Endodermal cell (in vitro differentiated cells): ENCODE measurements around the gene TSPAN18. TPM values are rescaled to one million over a fixed set of nuclear protein-coding genes. Genes with fewer than 3 reads are reported as not detected.
A peak's percentile ranks its signal among the peaks of the same experiment; 100 is the strongest.

Source experiments
- DNase-seq: peaks from one replicate; pipeline ENCODE4 v3.0.0-alpha.2; 2017
- H3K27ac ChIP-seq: 2 replicates; pipeline ENCODE4 v1.5.1; 2013; ENCODE audit warnings: mild to moderate bottlenecking, low read depth, low read length, moderate library complexity
- H3K27me3 ChIP-seq: 2 replicates; pipeline ENCODE4 v1.6.1; 2013; ENCODE audit warnings: mild to moderate bottlenecking, low read length, moderate library complexity; ENCODE audit not compliant: insufficient read depth, control insufficient read depth, poor library complexity, severe bottlenecking
- H3K36me3 ChIP-seq: 2 replicates; pipeline ENCODE4 v1.7.0; 2013; ENCODE audit warnings: mild to moderate bottlenecking, low read length, moderate library complexity; ENCODE audit not compliant: control insufficient read depth, insufficient read depth
- H3K4me1 ChIP-seq: one replicate; pipeline ENCODE4 v1.7.0; 2013; ENCODE audit warnings: low read length; ENCODE audit not compliant: control insufficient read depth, insufficient read depth
- H3K4me3 ChIP-seq: 2 replicates; pipeline ENCODE4 v1.5.1; 2013; ENCODE audit warnings: mild to moderate bottlenecking, low read length, moderate library complexity
- H3K9ac ChIP-seq: 2 replicates; pipeline ENCODE4 v1.6.1; 2013; ENCODE audit warnings: mild to moderate bottlenecking, low read length, moderate library complexity; ENCODE audit not compliant: poor library complexity, severe bottlenecking; ENCODE audit errors: extremely low read depth
- H3K9me3 ChIP-seq: 2 replicates; pipeline ENCODE4 v1.6.1; 2013; ENCODE audit warnings: mild to moderate bottlenecking, low read length, moderate library complexity; ENCODE audit not compliant: control insufficient read depth
- H3K27ac Mint-ChIP-seq: 2 replicates; pipeline ENCODE4 v1.8.0; 2020; ENCODE audit warnings: mixed read lengths
- H3K27me3 Mint-ChIP-seq: 2 replicates; pipeline ENCODE4 v1.8.0; 2021; ENCODE audit warnings: mild to moderate bottlenecking, mixed read lengths; ENCODE audit not compliant: insufficient read depth
- H3K36me3 Mint-ChIP-seq: 2 replicates; pipeline ENCODE4 v1.8.0; 2020; ENCODE audit warnings: low read depth, mixed read lengths
- H3K4me1 Mint-ChIP-seq: 2 replicates; pipeline ENCODE4 v1.8.0; 2020; ENCODE audit warnings: mixed read lengths
- H3K4me3 Mint-ChIP-seq: 2 replicates; pipeline ENCODE4 v1.8.0; 2020; ENCODE audit warnings: mild to moderate bottlenecking, moderate library complexity, mixed read lengths
- H3K9me3 Mint-ChIP-seq: 2 replicates; pipeline ENCODE4 v1.8.0; 2020; ENCODE audit warnings: mild to moderate bottlenecking, mixed read lengths
- WGBS, 2 experiments: methylation state at CpG; one replicate each; pipeline versions ENCODE4 v1.1.5 to v1.1.7; 2013; ENCODE audit warnings: missing lambda C conversion rate in 2 of 2, mixed read lengths in 1 of 2; ENCODE audit not compliant: insufficient coverage in 1 of 2, insufficient read length in 1 of 2; 5-methylcytosine and 5-hydroxymethylcytosine counted together
- total RNA-seq, 2 donors: library from RNA; stranded (reverse); fragmentation: NEBNext Ultra II Directional in 1 of 2; extraction: Animal tissue kit (Norgen Biotek cat#: 25700) in 1 of 2; gene quantifications; 2 replicates in 1 of 2; 3 replicates in 1 of 2; pipeline ENCODE4 v1.2.1, GENCODE V29; 2021
- TF ChIP-seq, protein P1 (sequence below): fragments of 200-600 bp; sonication (generic); conservative IDR thresholded peaks from 2 replicates; pipeline ENCODE4 v1.5.0; 2021; ENCODE audit warnings: antibody characterized with exemption, mild to moderate bottlenecking

TSPAN18 gene
- total RNA-seq, 2 donors from 2014 or later: 28.0 to 28.7 TPM

DNA sequence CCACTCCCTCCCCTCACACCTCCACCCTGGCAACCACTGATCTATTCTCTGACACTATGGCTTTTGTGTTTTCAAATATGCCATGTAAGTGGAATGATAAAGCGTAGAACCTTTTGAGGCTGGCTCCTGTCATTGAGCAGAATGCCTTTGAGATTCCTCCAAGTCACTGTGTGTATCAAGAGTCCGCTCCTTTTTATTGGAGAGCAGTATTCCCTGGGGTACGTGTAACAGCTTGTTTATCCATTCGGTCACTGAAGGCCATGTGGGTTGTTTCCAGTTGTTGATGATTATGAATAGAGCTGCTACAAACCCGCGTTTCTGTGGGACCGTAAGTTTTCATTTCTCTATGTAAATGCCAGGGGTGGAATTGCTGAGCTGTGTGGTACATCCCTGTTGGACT, 213.6 kb downstream of the TSPAN18 start:
- H3K27me3 ChIP-seq: no peaks in the 10 kb centered on the region
- WGBS, 2 experiments: 95 to 98% methylated on average over 7 of the region's 7 CpGs
- peaks cover 53% of the 10 kb centered on the region for H3K36me3 ChIP-seq
- peaks cover 9% of the 10 kb centered on the region for H3K4me1 ChIP-seq
- TF ChIP-seq, protein P1, sequence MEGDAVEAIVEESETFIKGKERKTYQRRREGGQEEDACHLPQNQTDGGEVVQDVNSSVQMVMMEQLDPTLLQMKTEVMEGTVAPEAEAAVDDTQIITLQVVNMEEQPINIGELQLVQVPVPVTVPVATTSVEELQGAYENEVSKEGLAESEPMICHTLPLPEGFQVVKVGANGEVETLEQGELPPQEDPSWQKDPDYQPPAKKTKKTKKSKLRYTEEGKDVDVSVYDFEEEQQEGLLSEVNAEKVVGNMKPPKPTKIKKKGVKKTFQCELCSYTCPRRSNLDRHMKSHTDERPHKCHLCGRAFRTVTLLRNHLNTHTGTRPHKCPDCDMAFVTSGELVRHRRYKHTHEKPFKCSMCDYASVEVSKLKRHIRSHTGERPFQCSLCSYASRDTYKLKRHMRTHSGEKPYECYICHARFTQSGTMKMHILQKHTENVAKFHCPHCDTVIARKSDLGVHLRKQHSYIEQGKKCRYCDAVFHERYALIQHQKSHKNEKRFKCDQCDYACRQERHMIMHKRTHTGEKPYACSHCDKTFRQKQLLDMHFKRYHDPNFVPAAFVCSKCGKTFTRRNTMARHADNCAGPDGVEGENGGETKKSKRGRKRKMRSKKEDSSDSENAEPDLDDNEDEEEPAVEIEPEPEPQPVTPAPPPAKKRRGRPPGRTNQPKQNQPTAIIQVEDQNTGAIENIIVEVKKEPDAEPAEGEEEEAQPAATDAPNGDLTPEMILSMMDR: no peak
- no peak overlapping the region for H3K4me3 ChIP-seq
- H3K27ac ChIP-seq: no peak overlapping the region
- Mint-ChIP-seq H3K4me3 (no peak overlapping the region), H3K27me3 (no peaks in the 10 kb centered on the region), H3K27ac (peak overlapping the region; percentile 41), H3K36me3 (peaks cover 43% of the 10 kb centered on the region), H3K9me3 (no peaks in the 10 kb centered on the region), H3K4me1 (peaks cover 22% of the 10 kb centered on the region)
- no peak overlapping the region for H3K9ac ChIP-seq
- no peaks in the 10 kb centered on the region for H3K9me3 ChIP-seq
- no peak for DNase-seq

DNA sequence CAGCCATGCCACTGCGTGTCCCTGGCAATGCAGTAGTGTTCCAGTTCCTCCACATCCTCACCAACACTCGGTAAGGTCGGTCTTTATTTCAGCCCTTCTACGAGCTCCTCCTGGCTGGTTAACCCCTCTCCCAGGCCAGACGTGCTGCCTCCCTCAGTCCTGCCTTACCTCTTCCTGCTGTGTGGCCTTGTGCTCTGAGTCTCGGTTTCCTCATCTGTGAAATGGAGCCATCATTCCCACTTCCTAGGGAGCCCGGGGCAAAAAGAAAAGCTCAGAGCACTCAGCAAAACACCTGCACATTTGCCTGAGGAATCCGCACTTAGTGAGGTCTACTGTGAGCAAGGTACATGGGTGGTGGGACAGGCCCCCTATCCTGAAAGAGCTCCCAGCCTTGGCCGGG, 214.1 kb downstream of the TSPAN18 start:
- no peaks in the 10 kb centered on the region for H3K9me3 ChIP-seq
- no peak overlapping the region for H3K9ac ChIP-seq
- H3K27me3 ChIP-seq: no peaks in the 10 kb centered on the region
- Mint-ChIP-seq H3K4me3 (no peak overlapping the region), H3K36me3 (peaks cover 40% of the 10 kb centered on the region), H3K4me1 (peaks cover 22% of the 10 kb centered on the region), H3K27ac (no peak overlapping the region), H3K9me3 (no peaks in the 10 kb centered on the region), H3K27me3 (no peaks in the 10 kb centered on the region)
- H3K4me3 ChIP-seq: no peak overlapping the region
- WGBS, 2 experiments: 95 to 98% methylated on average over 9 of the region's 9 CpGs
- TF ChIP-seq, protein P1: no peak
- DNase-seq: no peak
- H3K36me3 ChIP-seq: peaks cover 53% of the 10 kb centered on the region
- no peak overlapping the region for H3K27ac ChIP-seq
- peaks cover 9% of the 10 kb centered on the region for H3K4me1 ChIP-seq

DNA sequence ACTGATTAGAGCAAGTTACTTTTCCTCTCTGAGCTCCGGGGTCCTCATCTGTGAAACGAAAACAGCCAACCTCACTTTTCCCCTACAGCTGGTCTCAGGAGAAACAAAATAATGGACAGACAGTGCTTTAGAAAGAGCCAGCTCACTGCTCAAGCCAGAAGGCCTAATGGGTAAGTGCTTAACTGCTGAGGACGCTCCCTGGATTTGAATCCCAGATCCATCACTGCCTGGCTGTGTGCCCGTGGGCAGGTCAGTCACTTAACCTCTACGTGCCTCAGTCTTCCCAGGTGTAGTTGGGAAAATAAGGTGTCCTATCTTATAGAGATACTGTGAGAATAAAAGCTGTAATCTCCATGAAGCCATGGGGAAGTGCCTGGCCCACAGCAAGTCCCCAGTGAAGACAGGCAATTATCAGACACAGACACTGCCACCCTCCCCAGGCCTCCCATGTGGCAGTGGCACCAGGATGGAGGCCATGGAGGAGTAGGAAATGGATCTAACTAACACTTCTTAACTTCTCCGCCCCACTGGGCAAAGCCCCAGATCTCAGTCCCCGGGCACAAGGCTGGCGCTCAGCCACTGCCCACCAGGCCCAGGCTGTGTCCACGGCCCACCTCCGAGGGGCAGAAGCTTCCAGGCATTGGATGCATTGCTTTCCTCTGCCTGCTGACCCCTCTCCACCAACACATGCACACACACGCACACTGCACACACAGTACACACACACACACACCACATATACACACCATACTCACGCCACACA, 214.7 kb downstream of the TSPAN18 start:
- Mint-ChIP-seq H3K9me3 (no peaks in the 10 kb centered on the region), H3K4me1 (peaks cover 22% of the 10 kb centered on the region), H3K27me3 (no peaks in the 10 kb centered on the region), H3K4me3 (no peak overlapping the region), H3K27ac (no peak overlapping the region), H3K36me3 (peaks cover 41% of the 10 kb centered on the region)
- Histone ChIP-seq H3K27ac (no peak overlapping the region), H3K4me3 (no peak overlapping the region), H3K9me3 (no peaks in the 10 kb centered on the region), H3K4me1 (peaks cover 9% of the 10 kb centered on the region), H3K27me3 (no peaks in the 10 kb centered on the region), H3K9ac (no peak overlapping the region), H3K36me3 (peaks cover 54% of the 10 kb centered on the region)
- no peak for DNase-seq
- TF ChIP-seq, protein P1: no peak
- WGBS, 2 experiments: 80 to 89% methylated on average over 1 to 12 of the region's 12 CpGs
